Motor neuron (in vitro differentiated cells): ENCODE data around the gene ABHD4. TPM values are rescaled to one million over a fixed set of nuclear protein-coding genes. Genes with fewer than 3 reads are reported as not detected.

ENCODE experiments used
- ATAC-seq, 8 experiments: fragments of 200-7000 bp; cut with Tn5 transposase; replicated peaks in 6 of 8; 2 replicates each; pipeline ENCODE4 v1.8.0; 2021; ENCODE audit warnings: mild to moderate bottlenecking in 8 of 8, moderate library complexity in 8 of 8
- H3K27ac ChIP-seq, 2 donors: fragments of 250-450 bp; sonication (Bioruptor Pico); 2 replicates each; pipeline ENCODE4 v1.9.0; 2021; ENCODE audit warnings: antibody characterized with exemption in 2 of 2, mild to moderate bottlenecking in 2 of 2, moderate library complexity in 1 of 2
- H3K4me1 ChIP-seq, 2 donors: fragments of 250-450 bp; sonication (Bioruptor Pico); replicated peaks in 1 of 2; 2 replicates each; pipeline ENCODE4 v1.6.1; 2021; ENCODE audit warnings: antibody characterized with exemption in 2 of 2, mild to moderate bottlenecking in 2 of 2, moderate library complexity in 1 of 2
- H3K4me3 ChIP-seq, 5 donors: fragments of 250-450 bp; sonication (Bioruptor Pico); 2 replicates each; pipeline ENCODE4 v1.9.0; 2021; ENCODE audit warnings: antibody characterized with exemption in 5 of 5, mild to moderate bottlenecking in 5 of 5, moderate library complexity in 4 of 5
- WGBS, 10 experiments: fragments of 450-650 bp; shearing (Covaris generic); methylation state at CpG; one replicate each; pipeline ENCODE4 v1.0.0; 2022; 5-methylcytosine and 5-hydroxymethylcytosine counted together
- in situ Hi-C, 9 experiments: fragments of 400-800 bp; cut with MboI; loops; one replicate each; pipeline ENCODE4 v1.15.0; 2021; ENCODE audit warnings: low sequenced_read_pairs in 9 of 9, low pct_unique_long_range_greater_than_20kb in 2 of 9; ENCODE audit not compliant: unreplicated experiment in 9 of 9
- total RNA-seq, 8 experiments: library from RNA; unstranded; fragments of 300-600 nt; gene quantifications; 2 replicates each; pipeline versions ENCODE4 v1.2.3 to v1.2.4, GENCODE V29; 2022

The ABHD4 gene
- total RNA-seq, 8 experiments from 2014 or later = 4.5 to 30.0 (median 13.5) TPM

- Histone ChIP-seq H3K27ac (no peak overlapping the region), H3K4me1 (peaks cover 9 to 10% of the 10 kb centered on the region in 2 donors), H3K4me3 (no peak overlapping the region)
- WGBS, 10 experiments = 0 to 100% (median 68%) methylated on average over 1 to 11 of the region's 28 CpGs; no CpG with 5 or more reads in 3 of the 10 experiments
- in situ Hi-C loops = loop anchor here (25.0 kb wide), 4 partner anchors 106 to 506 kb away; partner anchors contain the start of genes LRP10 (in 6 of the 9), CDH24 (in 3 of the 9), MMP14 (in 1 of the 9) and MRPL52 (in 1 of the 9)
- no peak for ATAC-seq
Measured at GRCh38 chr14:22556021-22556989, 41.8 kb upstream of the ABHD4 start.

GRCh38 chr14:22556990-22557623 is 41.0 kb upstream of the ABHD4 start:
- no peak overlapping the region for H3K27ac ChIP-seq
- ATAC-seq = peak; percentile 93 to 97 (median 94)
- 0 to 70% (median 1%) methylated on average over 1 to 8 of the region's 28 CpGs; no CpG with 5 or more reads in 2 of the 10 experiments for WGBS, 10 experiments
- H3K4me1 ChIP-seq = peaks cover 1 to 2% of the 10 kb centered on the region in 2 donors
- in situ Hi-C loops = loop anchor here (25.0 kb wide), 4 partner anchors 105 to 505 kb away; partner anchors contain the start of genes LRP10 (in 6 of the 9), CDH24 (in 3 of the 9), MMP14 (in 1 of the 9) and MRPL52 (in 1 of the 9)
- H3K4me3 ChIP-seq = peak overlapping the region; percentile 20 to 32 (median 25)

GRCh38 chr14:22557846-22558220 is 40.3 kb upstream of the ABHD4 start:
- Histone ChIP-seq H3K27ac (no peak overlapping the region), H3K4me1 (no peaks in the 10 kb centered on the region), H3K4me3 (no peak overlapping the region)
- no peak for ATAC-seq
- in situ Hi-C loops = loop anchor here (25.0 kb wide), 4 partner anchors 104 to 504 kb away; partner anchors contain the start of genes LRP10 (in 6 of the 9), CDH24 (in 3 of the 9), MMP14 (in 1 of the 9) and MRPL52 (in 1 of the 9)
- WGBS, 10 experiments = 63 to 100% (median 100%) methylated on average over 1 of the region's 1 CpG; no CpG with 5 or more reads in 5 of the 10 experiments

- in situ Hi-C loops = loop anchor here (25.0 kb wide), 4 partner anchors 104 to 504 kb away; partner anchors contain the start of genes LRP10 (in 6 of the 9), CDH24 (in 3 of the 9), MMP14 (in 1 of the 9) and MRPL52 (in 1 of the 9)
- no peak overlapping the region for H3K27ac ChIP-seq
- no peak overlapping the region for H3K4me3 ChIP-seq
- ATAC-seq = no peak
- WGBS, 10 experiments = 76 to 93% (median 89%) methylated on average over 3 to 10 of the region's 25 CpGs; no CpG with 5 or more reads in 3 of the 10 experiments
- H3K4me1 ChIP-seq = no peaks in the 10 kb centered on the region
Measured at GRCh38 chr14:22558221-22558913, 39.7 kb upstream of the ABHD4 start.

- ATAC-seq = no peak
Measured at GRCh38 chr14:22559041-22559440, 39.1 kb upstream of the ABHD4 start.

GRCh38 chr14:22560662-22561365 is 37.3 kb upstream of the ABHD4 start:
- no peaks in the 10 kb centered on the region for H3K4me1 ChIP-seq
- H3K27ac ChIP-seq = no peak overlapping the region
- in situ Hi-C loops = loop anchor here (10.0 to 25.0 kb wide), 5 partner anchors 94 to 501 kb away; partner anchors contain the start of genes LRP10 (in 6 of the 9), CDH24 (in 3 of the 9), MMP14 (in 1 of the 9) and MRPL52 (in 1 of the 9)
- no peak for ATAC-seq
- no peak overlapping the region for H3K4me3 ChIP-seq
- WGBS, 10 experiments = 56 to 89% (median 80%) methylated on average over 2 to 13 of the region's 13 CpGs; no CpG with 5 or more reads in 1 of the 10 experiments

More at GRCh38 chr14:22559041-22559440, 39.1 kb upstream of the ABHD4 start:
- Histone ChIP-seq H3K4me1 (no peaks in the 10 kb centered on the region), H3K27ac (no peak overlapping the region), H3K4me3 (no peak overlapping the region)
- 100% methylated on average over 1 of the region's 1 CpG; no CpG with 5 or more reads in 6 of the 10 experiments for WGBS, 10 experiments
- in situ Hi-C loops = loop anchor here (25.0 kb wide), 4 partner anchors 103 to 503 kb away; partner anchors contain the start of genes LRP10 (in 6 of the 9), CDH24 (in 3 of the 9), MMP14 (in 1 of the 9) and MRPL52 (in 1 of the 9)

GRCh38 chr14:22561366-22561660 is 36.8 kb upstream of the ABHD4 start:
- H3K4me3 ChIP-seq = no peak overlapping the region
- H3K4me1 ChIP-seq = no peaks in the 10 kb centered on the region
- WGBS, 10 experiments = 43 to 100% (median 80%) methylated on average over 1 to 3 of the region's 3 CpGs
- ATAC-seq = no peak
- no peak overlapping the region for H3K27ac ChIP-seq
- in situ Hi-C loops = loop anchor here (10.0 to 25.0 kb wide), 5 partner anchors 93 to 501 kb away; partner anchors contain the start of genes LRP10 (in 6 of the 9), CDH24 (in 3 of the 9), MMP14 (in 1 of the 9) and MRPL52 (in 1 of the 9)

- in situ Hi-C loops = loop anchor here (10.0 to 25.0 kb wide), 5 partner anchors 93 to 500 kb away; partner anchors contain the start of genes LRP10 (in 6 of the 9), CDH24 (in 3 of the 9), MMP14 (in 1 of the 9) and MRPL52 (in 1 of the 9)
- H3K27ac ChIP-seq = no peak overlapping the region
- ATAC-seq = no peak
- WGBS, 10 experiments = 62 to 100% (median 83%) methylated on average over 1 to 9 of the region's 11 CpGs; no CpG with 5 or more reads in 1 of the 10 experiments
- no peak overlapping the region for H3K4me3 ChIP-seq
- no peaks in the 10 kb centered on the region for H3K4me1 ChIP-seq
Measured at GRCh38 chr14:22561661-22562579, 36.2 kb upstream of the ABHD4 start.

GRCh38 chr14:22563987-22564386 is 34.1 kb upstream of the ABHD4 start:
- 50 to 100% (median 83%) methylated on average over 1 to 5 of the region's 5 CpGs; no CpG with 5 or more reads in 1 of the 10 experiments for WGBS, 10 experiments
- no peak for ATAC-seq
- Histone ChIP-seq H3K27ac (no peak overlapping the region), H3K4me1 (no peaks in the 10 kb centered on the region), H3K4me3 (no peak overlapping the region)
- in situ Hi-C loops = loop anchor here (10.0 to 25.0 kb wide), 5 partner anchors 91 to 498 kb away; partner anchors contain the start of genes LRP10 (in 6 of the 9), CDH24 (in 3 of the 9), MMP14 (in 1 of the 9) and MRPL52 (in 1 of the 9)

- no peak overlapping the region for H3K27ac ChIP-seq
- in situ Hi-C loops = loop anchor here (10.0 to 25.0 kb wide), 5 partner anchors 90 to 498 kb away; partner anchors contain the start of genes LRP10 (in 6 of the 9), CDH24 (in 3 of the 9), MMP14 (in 1 of the 9) and MRPL52 (in 1 of the 9)
- ATAC-seq = no peak
- H3K4me3 ChIP-seq = no peak overlapping the region
- 0 to 100% (median 86%) methylated on average over 1 of the region's 1 CpG; no CpG with 5 or more reads in 1 of the 10 experiments for WGBS, 10 experiments
- no peaks in the 10 kb centered on the region for H3K4me1 ChIP-seq
Measured at GRCh38 chr14:22564463-22564862, 33.6 kb upstream of the ABHD4 start.
